B cell (primary cell): Measurements from ENCODE around the gene EIF2S1. TPM values are rescaled to one million over a fixed set of nuclear protein-coding genes. Genes with fewer than 3 reads are reported as not detected.

ENCODE experiments used
- ATAC-seq: fragments of 200-7000 bp; cut with Tn5 transposase; one replicate; pipeline ENCODE4 v1.10.0; 2021; ENCODE audit warnings: low read depth, mild to moderate bottlenecking, moderate number of reproducible peaks, moderate library complexity
- CTCF ChIA-PET: fragments of 350-600 bp; sonication (Branson Sonifier 250); formaldehyde crosslinking; loops from one replicate; lab custom pipeline; 2021; ENCODE audit warnings: antibody characterized with exemption, inconsistent platforms; lab: Charles Lee
- POLR2A ChIA-PET: fragments of 350-600 bp; sonication (Branson Sonifier 250); formaldehyde crosslinking; loops from one replicate; lab custom pipeline; 2021; ENCODE audit warnings: antibody characterized with exemption; lab: Charles Lee
- DNase-seq: peaks from one replicate; pipeline ENCODE4 v3.0.0; 2013
- H2AFZ ChIP-seq: 2 replicates; pipeline ENCODE4 v1.6.1; 2012; ENCODE audit warnings: mild to moderate bottlenecking, low read depth, low read length; ENCODE audit not compliant: insufficient read depth, poor library complexity, severe bottlenecking
- H3K27ac ChIP-seq, 2 donors: 1 replicate in 1 of 2; 2 replicates in 1 of 2; pipeline ENCODE4 v1.5.1; 2012 to 2013; ENCODE audit warnings: low read length in 2 of 2, mild to moderate bottlenecking in 2 of 2, moderate library complexity in 1 of 2
- H3K27me3 ChIP-seq, 4 experiments: fragments of 200-600 bp in 1 of 4; sonication (generic) in 1 of 4; replicated peaks in 1 of 4; 1 replicate in 2 of 4; 2 replicates in 2 of 4; pipeline versions ENCODE4 v1.6.1 to v1.7.0; 2013 to 2016; ENCODE audit warnings: low read length in 3 of 4, mild to moderate bottlenecking in 2 of 4, mixed read lengths in 1 of 4, moderate library complexity in 1 of 4; ENCODE audit not compliant: insufficient read depth in 4 of 4, control insufficient read depth in 3 of 4; ENCODE audit errors: control extremely low read depth in 1 of 4
- H3K36me3 ChIP-seq, 2 experiments: replicated peaks in 1 of 2; 1 replicate in 1 of 2; 2 replicates in 1 of 2; pipeline versions ENCODE4 v1.6.1 to v1.7.1; 2013; ENCODE audit warnings: low read length in 1 of 2; ENCODE audit not compliant: insufficient read depth in 2 of 2, control insufficient read depth in 1 of 2; ENCODE audit errors: control extremely low read depth in 1 of 2, extremely low read depth in 1 of 2
- H3K4me1 ChIP-seq, 2 donors: fragments of 200-600 bp in 1 of 2; sonication (generic) in 1 of 2; 1 replicate in 1 of 2; 2 replicates in 1 of 2; pipeline versions ENCODE4 v1.5.1 to v1.6.1; 2013 to 2017; ENCODE audit warnings: low read length in 2 of 2; ENCODE audit not compliant: control insufficient read depth in 2 of 2, insufficient read depth in 2 of 2
- H3K4me2 ChIP-seq: replicated peaks from 2 replicates; pipeline ENCODE3; 2012; ENCODE audit warnings: mild to moderate bottlenecking, low read depth, low read length; ENCODE audit not compliant: poor library complexity, severe bottlenecking
- H3K4me3 ChIP-seq, 5 experiments: fragments of 200-600 bp in 1 of 5; sonication (generic) in 1 of 5; 1 replicate in 3 of 5; 2 replicates in 2 of 5; pipeline versions ENCODE4 v1.5.1 to v1.7.0; 2011 to 2016; ENCODE audit warnings: low read length in 4 of 5, mild to moderate bottlenecking in 4 of 5, low read depth in 2 of 5, control low read depth in 1 of 5, moderate library complexity in 1 of 5; ENCODE audit not compliant: insufficient read depth in 1 of 5; ENCODE audit errors: control extremely low read depth in 1 of 5, extremely low read depth in 1 of 5
- H3K79me2 ChIP-seq: fragments of 200-600 bp; sonication (generic); one replicate; pipeline ENCODE4 v1.6.0; 2016; ENCODE audit warnings: low read length; ENCODE audit not compliant: control insufficient read depth, insufficient read depth
- H3K9ac ChIP-seq: fragments of 200-600 bp; sonication (generic); 2 replicates; pipeline ENCODE4 v1.6.1; 2017; ENCODE audit warnings: mild to moderate bottlenecking, low read length, moderate library complexity
- H3K9me3 ChIP-seq, 3 donors: one replicate each; pipeline versions ENCODE4 v1.6.1 to v1.7.1; 2013; ENCODE audit warnings: low read length in 2 of 3; ENCODE audit not compliant: control insufficient read depth in 2 of 3, insufficient read depth in 1 of 3; ENCODE audit errors: control extremely low read depth in 1 of 3
- H4K20me1 ChIP-seq: 2 replicates; pipeline ENCODE4 v1.6.0; 2012; ENCODE audit warnings: mild to moderate bottlenecking, low read length; ENCODE audit not compliant: insufficient read depth, control insufficient read depth, poor library complexity, severe bottlenecking
- H3K27ac Mint-ChIP-seq: one replicate; pipeline ENCODE4 v1.8.0; 2021; ENCODE audit warnings: mixed read lengths
- H3K27me3 Mint-ChIP-seq: one replicate; pipeline ENCODE4 v1.8.0; 2021; ENCODE audit warnings: mixed read lengths
- H3K4me1 Mint-ChIP-seq: one replicate; pipeline ENCODE4 v1.8.0; 2021; ENCODE audit warnings: mixed read lengths
- H3K4me3 Mint-ChIP-seq: one replicate; pipeline ENCODE4 v1.8.0; 2021; ENCODE audit warnings: mixed read lengths
- H3K9me3 Mint-ChIP-seq: one replicate; pipeline ENCODE4 v1.8.0; 2022; ENCODE audit warnings: mixed read lengths; ENCODE audit not compliant: insufficient read depth
- CTCF ChIP-seq: fragments of 200-600 bp; IDR thresholded peaks from one replicate; pipeline ENCODE4 v1.8.0; 2022; ENCODE audit warnings: antibody characterized with exemption, mild to moderate bottlenecking
- EZH2 ChIP-seq: IDR thresholded peaks from 2 replicates; pipeline ENCODE4 v1.6.1; 2012; ENCODE audit warnings: borderline replicate concordance, low read depth, mild to moderate bottlenecking, moderate library complexity, low read length; ENCODE audit not compliant: insufficient read depth, poor library complexity, severe bottlenecking
- WGBS: methylation state at CpG from one replicate; pipeline ENCODE4 v1.1.5; 2013; ENCODE audit warnings: missing lambda C conversion rate; ENCODE audit not compliant: insufficient coverage; 5-methylcytosine and 5-hydroxymethylcytosine counted together
- intact Hi-C: fragments of 100-400 bp; cut with micrococcal nuclease; formaldehyde crosslinking; loops from one replicate; pipeline ENCODE4 v1.10.0; 2022
- polyA plus RNA-seq: library from polyadenylated mRNA; depleted of rRNA; stranded (reverse); fragments of >200 nt; gene quantifications from 2 replicates; pipeline ENCODE4 v1.2.3, GENCODE V29; 2012
- total RNA-seq, 2 donors: library from RNA; stranded (reverse); fragments of 120-200 nt in 1 of 2; gene quantifications; 1 replicate in 1 of 2; 2 replicates in 1 of 2; pipeline versions ENCODE4 v1.2.3 to v1.2.4, GENCODE V29; 2013 to 2022

Gene EIF2S1
- total and polyA plus RNA-seq, 2 donors (not counting 1 experiment from before 2014, with no cell fraction given): 10.4 to 39.9 TPM

GRCh38 chr14:67411370-67411769 is 51.2 kb downstream of the EIF2S1 start:
- peaks cover 9% of the 10 kb centered on the region for H3K4me1 Mint-ChIP-seq
- peaks cover 8% of the 10 kb centered on the region in 2 donors for H3K4me1 ChIP-seq
- H3K4me2 ChIP-seq: peak overlapping the region; percentile 69
- no peaks in the 10 kb centered on the region for H3K79me2 ChIP-seq
- H3K27me3 ChIP-seq: peaks cover 0 to 18% (median 5%) of the 10 kb centered on the region in 4 experiments
- no peak overlapping the region for H3K4me3 ChIP-seq
- no peaks in the 10 kb centered on the region for H3K36me3 ChIP-seq
- H3K27me3 Mint-ChIP-seq: peaks cover 28% of the 10 kb centered on the region
- H4K20me1 ChIP-seq: no peaks in the 10 kb centered on the region
- TF ChIP-seq CTCF (no peak), EZH2 (no peak)
- H2AFZ ChIP-seq: peak overlapping the region; percentile 66
- WGBS: 76% methylated on average over 4 of the region's 8 CpGs
- no peak overlapping the region for H3K27ac ChIP-seq
- H3K27ac Mint-ChIP-seq: no peak overlapping the region
- ChIA-PET CTCF (interaction anchor here (0.8 to 1.1 kb wide), 2 partner anchors 10 to 16 kb away, joined by 3 to 6 read pairs; no protein-coding TSS in a partner anchor), POLR2A (no interaction called here)
- intact Hi-C loops: no loop called here
- H3K9me3 ChIP-seq: no peaks in the 10 kb centered on the region
- no peak overlapping the region for H3K4me3 Mint-ChIP-seq
- H3K9ac ChIP-seq: no peak overlapping the region
- DNase-seq: no peak
- no peak for ATAC-seq
- H3K9me3 Mint-ChIP-seq: no peaks in the 10 kb centered on the region

- CTCF ChIA-PET: interaction anchor here (0.6 kb wide), 1 partner anchor 76 kb away, joined by 4 read pairs; no protein-coding TSS in a partner anchor
- no peaks in the 10 kb centered on the region for H3K79me2 ChIP-seq
- H3K27me3 Mint-ChIP-seq: peaks cover 28% of the 10 kb centered on the region
Measured at GRCh38 chr14:67411820-67412421, 51.8 kb downstream of the EIF2S1 start, which contains the start of gene PLEK2. Gene PLEK2 (minus strand): TSS chr14:67412165. CDS start chr14:67412059, 106 bp downstream.

More at GRCh38 chr14:67411820-67412421, 51.8 kb downstream of the EIF2S1 start, which contains the start of gene PLEK2:
- DNase-seq (peak; percentile 19), ATAC-seq (no peak)
- H3K9me3 Mint-ChIP-seq: no peaks in the 10 kb centered on the region
- H3K27ac Mint-ChIP-seq: no peak within 1 kb of the TSS
- Histone ChIP-seq H3K9me3 (no peaks in the 10 kb centered on the region), H3K9ac (peak within 1 kb of the TSS; percentile 42), H2AFZ (peak within 1 kb of the TSS; percentile 66), H3K4me1 (peaks cover 13% of the 10 kb centered on the region in 2 donors), H3K4me3 (peak within 1 kb of the TSS in 3 of 5 experiments; percentile 9 to 41 (median 15)), H4K20me1 (no peaks in the 10 kb centered on the region), H3K36me3 (no peaks in the 10 kb centered on the region), H3K4me2 (peak within 1 kb of the TSS; percentile 69), H3K27me3 (peaks cover 0 to 18% (median 5%) of the 10 kb centered on the region in 4 experiments), H3K27ac (no peak within 1 kb of the TSS)
- intact Hi-C loops: no loop called here
- H3K4me1 Mint-ChIP-seq: peaks cover 15% of the 10 kb centered on the region
- no peak for TF ChIP-seq EZH2
- TF ChIP-seq CTCF: no peak
- peak within 1 kb of the TSS; percentile 39 for H3K4me3 Mint-ChIP-seq
- WGBS: 8% methylated on average over 63 of the region's 63 CpGs
- POLR2A ChIA-PET: no interaction called here
